ENCODE results near the gene DRD3.

Gene DRD3

GRCh38 chr3:114186501-114186900 lies 7.6 kb upstream of the DRD3 start:
- DNase-seq (ENCODE audit: insufficient read length, low spot score), result no peak
- TF ChIP-seq, protein P1, sequence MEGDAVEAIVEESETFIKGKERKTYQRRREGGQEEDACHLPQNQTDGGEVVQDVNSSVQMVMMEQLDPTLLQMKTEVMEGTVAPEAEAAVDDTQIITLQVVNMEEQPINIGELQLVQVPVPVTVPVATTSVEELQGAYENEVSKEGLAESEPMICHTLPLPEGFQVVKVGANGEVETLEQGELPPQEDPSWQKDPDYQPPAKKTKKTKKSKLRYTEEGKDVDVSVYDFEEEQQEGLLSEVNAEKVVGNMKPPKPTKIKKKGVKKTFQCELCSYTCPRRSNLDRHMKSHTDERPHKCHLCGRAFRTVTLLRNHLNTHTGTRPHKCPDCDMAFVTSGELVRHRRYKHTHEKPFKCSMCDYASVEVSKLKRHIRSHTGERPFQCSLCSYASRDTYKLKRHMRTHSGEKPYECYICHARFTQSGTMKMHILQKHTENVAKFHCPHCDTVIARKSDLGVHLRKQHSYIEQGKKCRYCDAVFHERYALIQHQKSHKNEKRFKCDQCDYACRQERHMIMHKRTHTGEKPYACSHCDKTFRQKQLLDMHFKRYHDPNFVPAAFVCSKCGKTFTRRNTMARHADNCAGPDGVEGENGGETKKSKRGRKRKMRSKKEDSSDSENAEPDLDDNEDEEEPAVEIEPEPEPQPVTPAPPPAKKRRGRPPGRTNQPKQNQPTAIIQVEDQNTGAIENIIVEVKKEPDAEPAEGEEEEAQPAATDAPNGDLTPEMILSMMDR (IDR thresholded peaks at IDR 0.05; ENCODE audit: insufficient read depth, missing control alignments), result no peak
- FAIRE-seq, result no peak

- FAIRE-seq (peak; percentile 69), DNase-seq (ENCODE audit: insufficient read length, low spot score) (no peak)
- TF ChIP-seq, protein P1 (IDR thresholded peaks at IDR 0.05; ENCODE audit: insufficient read depth, missing control alignments), result peak; percentile 52
Observed at GRCh38 chr3:114179575-114179974, 723 bp upstream of the DRD3 start.

GRCh38 chr3:114176890-114177289 lies 2.0 kb downstream of the DRD3 start:
- FAIRE-seq (no peak), DNase-seq (ENCODE audit: insufficient read length, low spot score) (no peak)
- TF ChIP-seq, protein P1 (IDR thresholded peaks at IDR 0.05; ENCODE audit: insufficient read depth, missing control alignments), result no peak

DNA sequence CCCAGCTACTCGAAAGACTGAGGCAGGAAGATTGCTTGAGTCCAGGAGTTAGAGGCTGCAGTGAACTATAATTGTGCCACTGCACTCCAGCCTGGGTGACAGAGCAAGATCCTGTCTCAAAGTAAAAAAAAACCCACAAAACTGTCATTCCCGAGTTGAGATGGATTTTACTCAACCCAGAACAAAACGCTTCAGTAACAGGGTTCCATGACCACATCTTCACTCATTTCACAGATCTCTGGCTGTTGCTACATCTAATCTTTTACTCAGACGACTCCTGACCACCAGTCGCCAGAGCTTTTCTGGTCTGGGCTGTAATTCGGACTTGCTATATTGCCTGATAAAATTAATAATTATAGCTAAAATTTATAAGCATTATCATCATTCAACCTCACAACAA lies 2.4 kb downstream of the DRD3 start:
- DNase-seq (ENCODE audit: insufficient read length, low spot score) (no peak), FAIRE-seq (no peak)
- TF ChIP-seq, protein P1 (IDR thresholded peaks at IDR 0.05; ENCODE audit: insufficient read depth, missing control alignments), result no peak

DNA sequence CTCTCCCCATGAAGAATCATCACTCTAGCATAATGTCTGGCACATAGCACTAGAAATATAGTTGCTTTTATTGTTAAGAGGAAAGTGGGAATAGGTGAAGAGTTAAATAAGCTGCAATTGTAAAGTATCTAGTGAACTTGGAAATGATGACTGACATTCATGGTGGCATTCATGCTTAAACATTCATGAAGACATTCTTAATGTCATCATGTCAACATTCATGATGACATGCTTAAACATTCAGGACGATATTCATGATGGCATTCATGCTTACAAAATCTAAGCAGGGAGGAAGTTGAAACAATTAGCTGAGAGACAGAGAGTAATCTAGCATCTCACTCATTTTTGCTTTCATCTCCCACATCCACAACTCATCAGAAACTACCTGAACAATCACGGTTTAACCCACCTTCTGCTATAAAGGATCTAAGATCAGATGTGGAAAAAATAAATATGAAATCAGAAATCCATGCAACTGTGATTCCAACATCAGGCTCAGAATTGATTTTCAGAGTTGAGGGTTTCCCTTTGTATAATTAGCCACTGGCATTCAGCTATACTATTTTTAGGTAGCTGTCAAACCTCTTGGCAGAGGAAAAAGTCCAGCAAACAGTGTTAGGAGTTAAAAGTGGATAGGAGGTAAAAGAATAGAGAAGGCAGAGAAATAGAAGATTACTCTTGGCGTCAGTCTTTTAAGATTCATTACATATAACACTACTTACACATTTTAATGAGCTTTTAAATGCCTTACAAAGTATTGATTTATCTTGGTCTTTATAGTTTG lies 3.5 kb downstream of the DRD3 start:
- DNase-seq (ENCODE audit: insufficient read length, low spot score) (no peak), FAIRE-seq (no peak)
- TF ChIP-seq, protein P1 (IDR thresholded peaks at IDR 0.05; ENCODE audit: insufficient read depth, missing control alignments), result no peak

- no peak for DNase-seq (ENCODE audit: insufficient read length, low spot score)
- FAIRE-seq, result no peak
- TF ChIP-seq, protein P1 (IDR thresholded peaks at IDR 0.05; ENCODE audit: insufficient read depth, missing control alignments), result no peak
Observed at GRCh38 chr3:114171677-114172076, 7.2 kb downstream of the DRD3 start.

- FAIRE-seq, result no peak
Observed at GRCh38 chr3:114168150-114168549, 10.7 kb downstream of the DRD3 start.

More at GRCh38 chr3:114168150-114168549, 10.7 kb downstream of the DRD3 start:
- no peak for DNase-seq (ENCODE audit: insufficient read length, low spot score)
- TF ChIP-seq, protein P1 (IDR thresholded peaks at IDR 0.05; ENCODE audit: insufficient read depth, missing control alignments), result no peak

Data from D721Med (cell line).